Measurements from ENCODE around the gene TMEM191C. TPM values are rescaled to one million over a fixed set of nuclear protein-coding genes. Genes with fewer than 3 reads are reported as not detected.
"Not testable (repeated sequence)": the region's sequence is repeated elsewhere in the genome, so short reads cannot be mapped to it uniquely, and the experiment has no call there.

The TMEM191C gene
- total RNA-seq, 1 experiment from 2014 or later = 0.82 TPM

DNA sequence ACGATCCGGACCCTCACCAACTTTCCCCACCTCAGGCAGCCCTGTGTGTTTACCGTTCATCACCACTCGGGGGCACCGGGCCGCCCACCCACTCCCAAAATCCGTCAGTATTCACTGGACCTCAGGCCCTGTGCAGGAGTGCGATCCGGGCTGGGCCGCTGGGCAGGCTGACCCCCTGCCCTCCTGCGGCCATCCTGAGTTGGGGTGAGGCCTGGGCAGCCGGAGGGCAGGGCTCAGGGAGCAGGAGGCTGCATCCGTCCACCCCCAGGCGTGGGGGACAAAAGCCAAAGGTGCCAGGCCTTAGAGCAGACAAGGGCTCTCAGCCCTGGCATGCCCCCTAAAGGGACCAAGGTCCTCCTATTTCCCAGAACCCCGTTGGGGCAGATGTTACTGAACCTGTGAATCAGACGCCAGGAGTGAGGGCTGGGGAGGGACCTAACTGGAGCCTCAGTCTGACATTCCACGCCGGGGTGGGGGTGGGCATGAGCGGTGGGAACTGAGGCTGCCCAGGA lies 16.8 kb upstream of the TMEM191C start:
- H3K27ac ChIP-seq (ENCODE audit: low read depth, low read length, poor library complexity, severe bottlenecking) = no peak overlapping the region

DNA sequence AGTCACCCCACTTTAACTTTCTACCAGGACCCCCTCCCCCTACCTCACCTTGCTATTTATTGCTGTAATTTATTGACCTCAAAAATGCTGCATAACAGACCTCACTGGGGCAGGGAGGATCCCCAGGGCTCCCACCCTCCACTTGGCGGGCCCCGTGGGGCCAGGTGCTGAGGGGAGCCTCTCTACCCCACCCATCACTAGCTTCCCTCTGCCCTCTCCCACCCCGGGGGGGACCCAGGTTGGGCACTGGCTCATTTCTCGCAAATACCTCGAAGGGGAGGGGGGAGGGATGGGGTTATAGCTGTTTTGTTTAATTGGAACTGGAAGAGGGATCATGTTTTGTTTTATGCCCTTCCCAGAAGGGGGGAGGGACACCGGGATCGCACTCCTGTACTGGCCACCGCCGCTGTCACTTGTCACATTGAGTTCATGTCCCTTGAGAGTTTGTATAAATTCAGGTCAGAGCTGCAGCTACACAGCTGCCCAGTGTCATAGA lies 16.3 kb upstream of the TMEM191C start:
- ChIA-PET POLR2A (ENCODE audit: low non-redundant PET) (no interaction called here), CTCF (no interaction called here)
- no peak overlapping the region for H3K27ac ChIP-seq (ENCODE audit: low read depth, low read length, poor library complexity, severe bottlenecking)
- H3K4me1 ChIP-seq (ENCODE audit: insufficient read depth, low read length, poor library complexity, severe bottlenecking) = peaks cover 6% of the 10 kb centered on the region
- no peak overlapping the region for H3K4me3 ChIP-seq (ENCODE audit: low read depth, low read length, poor library complexity, severe bottlenecking)
- no TSS peak for BruUV-seq (replicated peaks)
- no peaks in the 10 kb centered on the region for H3K36me3 ChIP-seq (ENCODE audit: insufficient read depth, low read length, poor library complexity, severe bottlenecking)
- no peak for DNase-seq (ENCODE audit: low spot score)
- no peaks in the 10 kb centered on the region for H3K9me3 ChIP-seq (ENCODE audit: low read depth, low read length, poor library complexity, severe bottlenecking)
- no peaks in the 10 kb centered on the region for H3K27me3 ChIP-seq (replicated peaks; ENCODE audit: insufficient read depth, low read depth, low read length, poor library complexity)
- TF ChIP-seq EZH2 (IDR thresholded peaks at IDR 0.05; ENCODE audit: borderline replicate concordance, low read depth, low read length, poor library complexity, severe bottlenecking) = no peak
- TF ChIP-seq, protein P1, sequence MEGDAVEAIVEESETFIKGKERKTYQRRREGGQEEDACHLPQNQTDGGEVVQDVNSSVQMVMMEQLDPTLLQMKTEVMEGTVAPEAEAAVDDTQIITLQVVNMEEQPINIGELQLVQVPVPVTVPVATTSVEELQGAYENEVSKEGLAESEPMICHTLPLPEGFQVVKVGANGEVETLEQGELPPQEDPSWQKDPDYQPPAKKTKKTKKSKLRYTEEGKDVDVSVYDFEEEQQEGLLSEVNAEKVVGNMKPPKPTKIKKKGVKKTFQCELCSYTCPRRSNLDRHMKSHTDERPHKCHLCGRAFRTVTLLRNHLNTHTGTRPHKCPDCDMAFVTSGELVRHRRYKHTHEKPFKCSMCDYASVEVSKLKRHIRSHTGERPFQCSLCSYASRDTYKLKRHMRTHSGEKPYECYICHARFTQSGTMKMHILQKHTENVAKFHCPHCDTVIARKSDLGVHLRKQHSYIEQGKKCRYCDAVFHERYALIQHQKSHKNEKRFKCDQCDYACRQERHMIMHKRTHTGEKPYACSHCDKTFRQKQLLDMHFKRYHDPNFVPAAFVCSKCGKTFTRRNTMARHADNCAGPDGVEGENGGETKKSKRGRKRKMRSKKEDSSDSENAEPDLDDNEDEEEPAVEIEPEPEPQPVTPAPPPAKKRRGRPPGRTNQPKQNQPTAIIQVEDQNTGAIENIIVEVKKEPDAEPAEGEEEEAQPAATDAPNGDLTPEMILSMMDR (conservative IDR thresholded peaks at IDR 0.05; ENCODE audit: low read depth, low read length) = no peak
- intact Hi-C loops (cut with micrococcal nuclease; ENCODE audit: unreplicated experiment) = no loop called here

More for the DNA sequence above, 16.8 kb upstream of the TMEM191C start:
- ChIA-PET CTCF (no interaction called here), POLR2A (ENCODE audit: low non-redundant PET) (no interaction called here)
- BruUV-seq (replicated peaks) = no TSS peak
- H3K4me1 ChIP-seq (ENCODE audit: insufficient read depth, low read length, poor library complexity, severe bottlenecking) = peaks cover 3% of the 10 kb centered on the region
- H3K36me3 ChIP-seq (ENCODE audit: insufficient read depth, low read length, poor library complexity, severe bottlenecking) = peaks cover 3% of the 10 kb centered on the region
- no peak overlapping the region for H3K4me3 ChIP-seq (ENCODE audit: low read depth, low read length, poor library complexity, severe bottlenecking)
- no peaks in the 10 kb centered on the region for H3K9me3 ChIP-seq (ENCODE audit: low read depth, low read length, poor library complexity, severe bottlenecking)
- DNase-seq (ENCODE audit: low spot score) = no peak
- H3K27me3 ChIP-seq (replicated peaks; ENCODE audit: insufficient read depth, low read depth, low read length, poor library complexity) = no peaks in the 10 kb centered on the region
- intact Hi-C loops (cut with micrococcal nuclease; ENCODE audit: unreplicated experiment) = no loop called here
- TF ChIP-seq EZH2 (IDR thresholded peaks at IDR 0.05; ENCODE audit: borderline replicate concordance, low read depth, low read length, poor library complexity, severe bottlenecking) = no peak
- TF ChIP-seq, protein P1 (conservative IDR thresholded peaks at IDR 0.05; ENCODE audit: low read depth, low read length) = 0 out of 2 replicates have a peak, but pooled peaks have one; percentile 12

DNA sequence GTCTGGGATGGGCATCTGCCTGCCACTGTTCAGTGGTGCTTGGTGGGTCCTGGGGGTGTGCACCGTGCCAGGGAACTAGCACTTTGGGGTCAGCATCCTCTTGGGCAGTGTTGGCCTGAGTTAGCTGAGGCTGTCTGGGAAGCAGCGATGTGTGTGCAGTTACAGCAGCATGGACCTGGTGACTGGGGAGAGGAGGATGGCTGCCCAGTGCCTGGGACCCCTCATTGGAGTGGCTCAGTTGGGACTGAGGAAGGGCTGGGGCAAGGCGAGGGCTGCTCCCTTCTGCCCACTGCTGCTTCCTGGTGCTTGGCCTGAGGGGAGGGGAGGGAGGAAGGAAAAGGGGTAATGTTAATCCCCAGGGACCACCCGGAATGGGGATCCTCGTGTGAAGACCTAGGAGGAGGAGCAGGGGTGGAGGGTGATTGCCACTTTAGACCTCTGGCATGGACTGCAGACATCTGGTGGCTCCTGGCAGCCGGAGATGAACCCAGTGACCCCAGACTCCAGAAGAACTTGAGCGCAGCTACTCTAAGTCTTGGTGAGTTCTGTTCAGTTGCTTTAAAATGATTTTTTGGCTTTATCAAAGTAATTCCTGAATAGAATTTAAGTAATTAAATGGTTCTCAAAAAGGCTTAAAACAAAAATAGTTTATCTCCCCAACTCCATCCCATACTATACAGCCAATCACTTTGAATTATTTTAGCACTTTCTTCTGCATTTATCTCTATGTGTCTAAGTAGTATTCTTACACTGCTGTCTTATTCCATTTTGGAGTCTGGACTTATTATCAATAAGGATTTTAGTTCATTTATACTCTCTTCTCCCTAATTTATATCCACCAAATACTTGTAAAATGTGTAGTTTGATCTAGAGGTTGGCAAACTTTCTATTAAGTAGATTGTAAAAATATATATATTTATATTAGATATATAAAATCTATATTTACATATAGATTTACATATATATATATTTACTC lies 15.4 kb upstream of the TMEM191C start:
- no peaks in the 10 kb centered on the region for H3K9me3 ChIP-seq (ENCODE audit: low read depth, low read length, poor library complexity, severe bottlenecking)
- H3K27me3 ChIP-seq (replicated peaks; ENCODE audit: insufficient read depth, low read depth, low read length, poor library complexity) = no peaks in the 10 kb centered on the region
- BruUV-seq (replicated peaks) = no TSS peak
- H3K36me3 ChIP-seq (ENCODE audit: insufficient read depth, low read length, poor library complexity, severe bottlenecking) = no peaks in the 10 kb centered on the region
- TF ChIP-seq, protein P1 (conservative IDR thresholded peaks at IDR 0.05; ENCODE audit: low read depth, low read length) = no peak
- ChIA-PET POLR2A (ENCODE audit: low non-redundant PET) (no interaction called here), CTCF (no interaction called here)
- H3K4me3 ChIP-seq (ENCODE audit: low read depth, low read length, poor library complexity, severe bottlenecking) = no peak overlapping the region
- peaks cover 6% of the 10 kb centered on the region for H3K4me1 ChIP-seq (ENCODE audit: insufficient read depth, low read length, poor library complexity, severe bottlenecking)
- DNase-seq (ENCODE audit: low spot score) = no peak
- intact Hi-C loops (cut with micrococcal nuclease; ENCODE audit: unreplicated experiment) = no loop called here
- H3K27ac ChIP-seq (ENCODE audit: low read depth, low read length, poor library complexity, severe bottlenecking) = no peak overlapping the region

DNA sequence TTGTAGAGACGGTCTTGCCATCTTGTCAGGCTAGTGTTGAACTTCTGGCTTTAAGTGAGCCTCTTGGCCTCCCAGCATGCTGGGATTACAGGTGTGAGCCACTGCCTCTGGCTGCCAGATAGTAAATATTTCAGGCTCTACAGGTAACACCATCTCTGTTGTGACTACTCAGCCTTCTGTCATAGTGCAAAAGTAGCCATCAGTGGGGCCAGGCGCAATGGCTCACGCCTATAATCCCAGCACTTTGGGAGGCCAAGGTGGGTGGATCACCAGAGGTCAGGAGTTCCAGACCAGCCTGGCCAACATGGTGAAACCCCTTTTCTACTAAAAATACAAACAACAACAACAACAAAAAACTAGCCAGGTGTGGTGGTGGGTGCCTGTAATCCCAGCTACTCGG lies 14.5 kb upstream of the TMEM191C start:
- H3K4me3 ChIP-seq (ENCODE audit: low read depth, low read length, poor library complexity, severe bottlenecking); H3K27ac ChIP-seq (ENCODE audit: low read depth, low read length, poor library complexity, severe bottlenecking); intact Hi-C loops (cut with micrococcal nuclease; ENCODE audit: unreplicated experiment); H3K27me3 ChIP-seq (replicated peaks; ENCODE audit: insufficient read depth, low read depth, low read length, poor library complexity); H3K4me1 ChIP-seq (ENCODE audit: insufficient read depth, low read length, poor library complexity, severe bottlenecking); H3K9me3 ChIP-seq (ENCODE audit: low read depth, low read length, poor library complexity, severe bottlenecking); H3K36me3 ChIP-seq (ENCODE audit: insufficient read depth, low read length, poor library complexity, severe bottlenecking); BruUV-seq (replicated peaks); POLR2A ChIA-PET (ENCODE audit: low non-redundant PET); CTCF ChIA-PET; DNase-seq (ENCODE audit: low spot score): not testable (repeated sequence)

DNA sequence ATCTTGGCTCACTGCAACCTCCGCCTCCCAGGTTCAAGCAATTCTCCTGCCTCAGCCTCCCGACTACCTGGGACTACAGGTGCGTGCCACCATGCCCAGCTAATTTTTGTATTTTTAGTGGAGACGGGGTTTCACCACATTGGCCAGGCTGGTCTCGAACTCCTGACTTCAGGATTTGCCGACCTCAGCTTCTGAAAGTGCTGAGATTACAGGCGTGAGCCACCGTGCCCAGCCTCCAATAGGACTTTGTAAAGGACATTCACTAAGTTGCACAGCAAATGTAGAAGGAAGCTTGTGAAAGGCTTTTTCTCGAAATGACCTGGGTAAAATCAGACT lies 12.2 kb upstream of the TMEM191C start:
- CTCF ChIA-PET; BruUV-seq (replicated peaks): not testable (repeated sequence)

More for the DNA sequence above, 12.2 kb upstream of the TMEM191C start:
- H3K27me3 ChIP-seq (replicated peaks; ENCODE audit: insufficient read depth, low read depth, low read length, poor library complexity); DNase-seq (ENCODE audit: low spot score); intact Hi-C loops (cut with micrococcal nuclease; ENCODE audit: unreplicated experiment); H3K4me1 ChIP-seq (ENCODE audit: insufficient read depth, low read length, poor library complexity, severe bottlenecking); H3K4me3 ChIP-seq (ENCODE audit: low read depth, low read length, poor library complexity, severe bottlenecking); H3K36me3 ChIP-seq (ENCODE audit: insufficient read depth, low read length, poor library complexity, severe bottlenecking); POLR2A ChIA-PET (ENCODE audit: low non-redundant PET); H3K27ac ChIP-seq (ENCODE audit: low read depth, low read length, poor library complexity, severe bottlenecking); H3K9me3 ChIP-seq (ENCODE audit: low read depth, low read length, poor library complexity, severe bottlenecking): not testable (repeated sequence)

Measured in A673 (cell line).